Measurements from ENCODE around the gene BICD2.

BICD2 gene

DNA sequence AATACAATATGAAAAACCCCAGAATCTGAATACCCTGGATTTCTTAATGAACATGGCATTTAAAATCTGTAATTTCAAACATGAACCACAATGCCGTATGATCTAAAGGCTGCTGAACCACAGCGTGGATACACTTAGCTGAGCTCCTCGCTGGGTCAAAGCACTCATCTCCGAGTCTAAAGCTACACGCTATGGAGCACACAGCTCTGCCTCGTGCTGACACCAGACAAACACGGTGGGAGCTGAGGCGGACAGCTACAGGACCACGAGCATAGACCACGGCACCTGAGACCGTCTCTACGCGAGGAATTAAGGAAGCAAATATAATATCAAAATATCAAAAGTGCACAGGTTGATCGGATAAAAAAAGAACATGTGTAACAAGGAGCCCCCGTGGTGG is 51.9 kb downstream of the BICD2 start:
- no peak for DNase-seq

DNA sequence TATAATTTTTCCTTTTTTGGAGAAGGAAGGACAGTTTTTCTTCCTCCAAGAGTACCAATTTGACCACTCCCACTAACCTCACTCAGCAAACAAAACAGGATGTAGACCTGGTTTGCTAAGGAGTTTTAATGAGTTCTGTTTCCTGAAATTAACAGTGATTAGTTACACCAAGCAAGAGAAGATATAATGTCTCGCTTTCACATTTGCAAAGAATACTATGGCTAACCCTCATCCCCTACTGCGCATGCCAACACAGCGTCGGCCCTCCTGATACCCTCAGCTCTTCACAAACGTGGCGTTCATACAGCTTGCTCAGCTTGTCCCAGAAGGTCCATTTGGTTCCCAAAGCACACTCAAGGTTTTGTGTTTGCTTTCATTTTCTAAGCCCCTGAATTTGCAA is 52.8 kb downstream of the BICD2 start:
- DNase-seq, result no peak

DNA sequence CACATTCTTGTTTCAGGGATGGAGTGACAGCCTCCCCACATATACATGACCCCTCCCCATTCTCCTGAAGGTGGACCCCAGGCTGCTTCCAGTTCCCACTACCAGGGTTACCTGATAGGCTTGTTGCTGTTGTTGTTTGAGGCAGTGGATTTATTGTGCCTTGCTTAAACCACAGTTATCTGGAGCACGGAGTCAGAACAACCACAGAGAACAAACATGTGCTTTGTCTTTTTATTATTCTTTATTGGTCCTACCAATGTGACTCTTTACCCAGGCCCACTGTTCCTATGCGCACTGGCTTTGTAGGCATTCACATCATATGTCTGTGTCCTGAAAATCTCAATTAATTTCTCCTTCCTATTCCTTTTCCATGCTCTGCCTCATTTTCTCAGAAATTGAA is 53.5 kb downstream of the BICD2 start:
- DNase-seq, result no peak

DNA sequence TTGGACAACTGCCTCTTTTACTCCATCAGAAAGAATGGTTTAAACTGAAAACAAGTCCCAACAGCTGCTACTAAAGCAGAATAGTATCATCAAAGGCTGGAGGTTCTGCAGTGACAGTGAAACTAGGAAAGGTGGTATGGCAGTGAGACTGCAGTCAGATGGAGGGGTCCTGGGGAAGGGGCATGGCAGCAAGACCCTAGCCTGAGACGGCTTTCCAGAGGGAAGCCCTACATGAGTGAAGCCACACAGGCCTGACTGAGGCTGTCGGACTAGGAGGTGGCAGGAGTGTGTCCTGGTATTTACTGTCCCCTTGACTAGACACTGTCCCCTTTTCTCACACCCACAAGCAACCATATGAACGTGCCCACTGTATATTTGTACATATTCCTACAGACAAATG is 54.3 kb downstream of the BICD2 start:
- DNase-seq, result no peak

DNA sequence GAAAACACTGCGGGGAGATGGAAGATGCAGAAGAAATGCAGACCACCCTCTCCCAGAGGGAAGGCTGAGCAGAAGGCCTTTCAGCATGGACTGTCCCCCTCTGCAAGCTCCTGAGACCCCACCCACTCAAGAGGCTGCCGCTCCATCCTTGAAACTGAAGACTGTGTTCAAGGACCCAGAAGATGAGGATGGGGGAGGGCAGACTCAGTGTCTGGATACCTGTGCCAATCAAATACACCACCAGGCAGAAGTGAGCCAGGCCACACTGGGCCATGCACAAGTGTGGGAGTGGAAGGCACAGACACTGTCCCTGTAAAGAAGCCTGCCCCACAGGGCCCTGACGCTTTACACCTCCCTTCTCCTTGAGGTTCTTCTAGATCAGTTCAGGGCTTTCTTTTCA is 54.7 kb downstream of the BICD2 start:
- DNase-seq, result no peak

DNA sequence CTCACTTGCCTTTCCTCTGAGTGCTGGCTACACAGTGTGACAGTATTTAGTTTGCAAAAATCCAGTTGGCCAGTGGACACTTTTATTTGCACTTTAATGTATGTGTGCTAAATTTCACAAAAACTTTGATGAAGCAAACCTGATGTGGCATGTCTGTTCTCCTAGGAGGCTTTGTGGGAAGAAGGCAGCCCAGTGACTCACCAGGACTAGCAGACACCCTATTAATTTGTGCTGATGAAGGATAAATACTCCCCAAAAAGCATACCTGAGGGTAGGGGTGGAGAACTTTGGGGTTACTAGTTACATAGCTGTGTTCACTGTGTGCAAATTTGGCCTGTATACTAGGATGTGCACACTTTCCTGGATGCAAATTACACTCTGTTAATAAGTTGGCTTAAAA is 55.4 kb downstream of the BICD2 start:
- DNase-seq, result no peak

DNA sequence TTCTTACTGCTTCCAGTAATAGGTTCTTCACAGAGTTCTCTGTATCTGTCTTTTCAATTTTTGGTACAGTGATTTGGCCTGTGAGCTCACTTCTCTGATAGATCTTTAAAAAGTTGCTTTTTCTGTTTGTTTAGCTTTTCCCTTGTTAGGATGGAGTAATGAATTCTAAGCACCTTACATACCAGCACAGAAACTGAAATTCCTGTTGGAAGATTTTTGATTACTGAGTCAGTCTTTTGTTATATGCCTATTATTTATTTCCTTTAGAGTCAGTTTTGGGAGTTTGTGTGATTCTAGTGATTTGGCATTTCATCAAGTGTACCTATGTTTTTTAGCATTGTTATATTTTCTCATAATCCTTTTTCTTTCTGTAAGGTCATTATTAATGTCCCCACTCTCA is 57.1 kb downstream of the BICD2 start:
- DNase-seq, result no peak

DNA sequence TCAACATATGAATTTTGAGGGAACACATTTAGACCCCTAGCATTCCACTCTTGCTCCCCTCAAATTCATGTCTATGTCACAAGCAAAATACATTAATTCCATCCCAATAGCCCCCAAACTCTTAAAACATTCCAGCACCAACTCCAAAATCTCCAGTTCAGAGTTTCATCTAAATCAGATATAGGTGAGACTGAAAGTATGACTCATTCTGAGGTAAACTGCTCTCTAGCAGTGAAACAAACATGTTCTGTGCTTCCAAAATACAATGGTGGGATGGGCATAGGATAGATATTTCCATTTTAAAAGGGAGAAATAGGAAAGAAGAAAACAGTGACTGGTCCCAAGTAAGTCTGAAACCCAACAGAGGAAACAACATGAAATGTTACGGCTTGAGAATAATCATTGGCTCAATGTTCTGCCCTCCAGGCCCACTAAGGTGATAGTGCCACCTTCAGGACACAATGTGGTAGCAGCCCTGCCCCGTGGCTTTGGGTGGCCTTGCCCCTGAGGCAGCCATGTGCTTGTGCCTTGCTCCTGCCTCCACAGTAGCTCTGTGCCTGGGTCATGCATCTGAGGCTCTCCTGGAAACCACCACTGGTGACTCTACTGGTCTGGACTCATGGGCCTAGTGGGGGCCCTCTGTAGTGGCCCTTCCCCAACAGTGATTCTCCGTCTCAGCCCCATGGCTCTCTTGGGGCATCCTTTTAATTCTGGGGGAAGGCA is 58.3 kb downstream of the BICD2 start:
- DNase-seq, result peak; percentile 16 to 55

DNA sequence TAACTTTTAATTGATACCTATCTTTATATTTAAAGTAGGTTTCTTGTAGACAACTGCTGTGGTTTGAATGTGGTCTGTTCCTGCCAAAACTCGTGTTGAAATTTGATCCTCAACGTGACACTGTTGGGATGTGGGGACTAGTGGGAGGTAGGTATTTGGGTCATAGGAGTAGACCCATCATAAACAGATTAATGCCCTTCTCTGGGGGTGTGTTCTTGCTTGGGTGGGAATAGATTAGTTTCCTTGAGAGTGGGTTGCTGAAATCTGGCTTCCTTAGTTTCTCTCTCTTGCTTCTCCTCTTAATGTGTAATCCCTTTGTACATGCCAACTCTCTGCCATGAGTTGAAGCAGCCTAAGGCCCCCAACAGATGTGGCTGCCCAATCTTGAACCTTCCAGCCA is 60.1 kb downstream of the BICD2 start:
- DNase-seq, result no peak

DNA sequence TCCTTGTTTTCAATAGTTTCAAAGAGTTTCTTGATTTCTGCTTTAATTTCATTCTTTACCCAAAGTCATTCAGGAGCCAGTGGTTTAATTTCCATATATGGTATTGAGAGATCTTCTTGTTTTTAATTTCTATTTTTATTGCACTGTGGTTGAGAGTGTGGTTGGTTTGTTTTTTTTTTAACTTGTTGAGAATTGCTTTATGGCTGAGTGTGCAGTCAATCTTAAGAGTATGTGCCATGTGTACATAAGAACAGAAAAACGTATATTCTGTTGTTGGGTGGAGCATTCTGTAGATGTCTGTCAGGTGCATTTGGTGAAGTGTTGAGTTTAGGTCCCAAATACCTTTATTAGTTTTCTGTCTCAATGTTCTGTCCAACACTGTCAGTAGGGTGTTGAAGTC is 68.0 kb downstream of the BICD2 start:
- DNase-seq, result no peak

DNA sequence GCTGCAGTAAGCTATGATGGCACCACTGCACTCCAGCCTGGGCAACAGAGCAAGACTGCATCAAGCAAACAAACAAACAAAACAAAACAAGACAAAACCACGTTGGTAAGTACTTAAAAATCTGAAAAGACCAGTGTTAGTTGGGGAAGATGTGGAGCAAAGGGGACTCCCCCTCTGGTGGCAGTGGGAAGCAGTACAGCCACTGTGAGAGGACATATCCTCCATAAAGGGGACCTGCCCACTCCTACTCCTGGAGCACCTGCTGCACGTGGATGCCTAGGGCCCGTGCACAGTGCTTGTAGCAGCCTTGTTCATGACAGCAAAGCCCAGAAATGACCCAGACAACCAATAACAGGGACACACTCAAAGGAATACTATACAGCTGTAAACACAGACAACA is 77.7 kb downstream of the BICD2 start:
- no peak for DNase-seq

DNA sequence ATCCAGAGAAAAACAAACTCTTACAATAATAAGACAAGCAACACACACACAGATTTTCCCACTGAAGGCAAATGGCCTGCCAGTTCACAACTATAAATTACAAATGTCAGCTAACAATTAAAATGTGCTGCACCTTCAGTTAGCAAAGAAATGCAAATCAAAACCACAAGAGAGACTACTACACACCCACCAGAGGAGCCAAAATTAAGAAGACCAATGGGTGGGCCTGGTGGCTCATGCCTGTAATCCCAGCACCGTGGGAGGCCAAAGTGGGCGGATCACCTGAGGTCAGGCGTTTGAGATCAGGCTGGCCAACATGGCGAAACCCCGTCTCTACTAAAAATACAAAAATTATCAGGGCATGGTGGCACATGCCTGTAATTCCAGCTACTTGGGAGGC is 79.6 kb downstream of the BICD2 start:
- no peak for DNase-seq

DNA sequence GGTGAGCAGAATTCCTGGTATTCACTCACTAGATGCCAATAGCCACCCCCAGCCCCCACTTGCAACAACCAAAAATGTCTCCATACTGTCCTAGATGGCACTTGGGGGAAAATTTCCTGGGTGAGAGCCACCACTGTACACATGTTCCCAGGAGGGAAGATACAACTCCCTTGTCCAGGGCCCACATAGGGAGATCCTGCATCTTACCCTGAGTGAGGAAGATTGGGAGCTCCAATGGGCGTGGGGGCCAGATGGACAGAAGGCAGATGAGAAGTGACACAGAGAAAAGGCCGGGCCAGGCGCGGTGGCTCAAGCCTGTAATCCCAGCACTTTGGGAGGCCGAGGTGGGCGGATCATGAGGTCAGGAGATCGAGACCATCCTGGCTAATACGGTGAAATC is 82.4 kb downstream of the BICD2 start:
- no peak for DNase-seq

DNA sequence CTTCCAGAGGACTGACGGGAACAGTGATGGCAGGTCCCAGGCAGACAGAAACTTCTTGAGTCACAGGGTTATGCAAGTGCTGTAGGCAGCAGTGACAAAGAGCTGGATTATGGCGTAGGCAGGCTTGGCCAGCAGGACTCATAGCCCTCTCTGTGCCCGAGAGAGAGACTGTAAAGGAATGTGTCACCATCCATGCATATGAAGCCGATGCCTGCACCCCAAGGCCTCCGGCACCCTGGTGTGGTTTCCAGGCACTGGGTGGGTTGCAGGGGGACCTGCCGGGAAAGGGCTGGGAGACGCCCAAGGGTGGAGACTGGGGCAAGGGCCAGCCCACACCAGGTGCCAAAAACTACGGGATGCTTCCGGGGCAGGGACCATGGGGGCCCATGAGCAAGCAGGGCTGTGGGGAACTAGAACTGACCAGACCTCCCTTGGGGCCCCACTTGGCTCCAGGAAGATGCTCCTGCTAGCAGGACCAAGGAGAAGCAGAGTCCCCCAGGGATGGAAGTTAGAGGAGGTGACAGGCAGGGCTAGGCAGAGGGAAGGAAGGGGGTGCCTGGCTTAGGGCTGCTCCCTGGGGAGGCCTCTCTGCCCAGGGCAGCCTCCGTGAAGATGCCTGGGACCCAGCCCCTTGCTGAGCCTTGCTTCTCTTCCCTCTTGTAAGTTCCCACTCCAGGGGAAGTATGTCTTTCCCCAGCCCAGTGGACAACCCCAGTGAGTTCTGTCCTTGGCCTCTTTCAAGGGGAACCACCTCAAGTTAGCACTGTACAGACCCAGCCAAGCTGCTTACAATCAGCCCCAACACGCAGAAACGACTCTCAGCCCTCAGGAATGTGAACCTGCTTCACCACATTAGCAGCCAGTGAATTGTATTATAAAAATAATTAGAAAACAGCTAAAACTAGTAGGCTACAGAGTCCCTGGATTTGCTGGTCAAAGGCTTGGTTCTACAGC is 84.2 kb downstream of the BICD2 start:
- no peak for DNase-seq

DNA sequence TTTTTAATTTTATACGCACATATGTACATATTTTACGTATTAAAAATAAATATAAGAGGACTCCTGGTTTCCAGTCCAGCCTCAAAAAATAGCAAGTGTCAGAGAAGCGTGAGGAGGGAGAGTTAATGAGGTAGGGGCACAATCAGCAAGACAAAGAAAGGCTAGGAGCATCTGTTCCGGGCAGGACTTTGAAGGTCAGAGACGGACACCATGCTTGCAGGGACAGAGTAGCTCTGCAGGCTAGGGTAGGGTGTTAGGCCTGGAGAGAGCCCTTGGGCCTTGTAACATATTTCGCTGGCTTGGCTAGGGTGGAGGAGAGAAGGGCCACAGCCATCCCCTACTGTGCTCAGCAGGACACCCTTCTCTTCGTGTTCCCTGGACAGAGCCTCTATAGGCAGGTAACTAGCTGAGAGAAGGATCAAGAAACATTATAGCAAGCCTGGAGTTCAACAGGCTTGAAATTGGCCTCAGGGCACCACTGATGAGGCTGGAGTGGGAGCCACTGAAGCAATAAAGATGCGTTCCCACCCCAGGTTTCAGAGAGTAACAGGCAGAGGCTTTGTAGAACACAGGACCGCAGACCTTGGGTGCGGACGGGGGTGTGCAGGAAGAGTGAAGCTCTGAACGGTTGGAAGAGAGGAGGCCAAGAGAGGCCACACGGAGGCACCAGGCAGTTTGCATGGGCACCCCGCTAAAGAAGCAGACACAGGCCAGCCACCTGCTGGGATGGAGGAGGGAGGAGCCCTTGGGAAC is 85.0 kb downstream of the BICD2 start:
- DNase-seq, result no peak

DNA sequence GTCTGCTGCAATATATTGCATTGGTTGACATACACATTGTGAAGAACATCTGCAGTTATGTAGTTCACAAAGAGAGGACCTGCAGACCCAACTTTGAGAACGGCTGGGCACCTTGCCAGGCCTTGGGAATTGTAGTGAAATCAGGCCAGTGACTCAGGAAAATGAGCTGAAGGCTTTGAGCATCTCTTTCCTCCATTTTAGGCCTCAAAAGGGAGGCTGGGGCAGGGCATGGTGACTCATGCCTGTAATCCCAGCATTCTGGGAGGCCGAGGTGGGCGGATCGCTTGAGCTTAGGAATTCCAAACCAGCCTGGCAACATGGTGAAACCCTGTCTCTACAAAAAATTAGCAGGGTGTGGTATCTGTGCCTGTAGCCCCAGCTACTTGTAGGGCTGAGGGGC is 93.3 kb downstream of the BICD2 start:
- peak in 1 of 2 experiments; percentile 7 for DNase-seq

DNA sequence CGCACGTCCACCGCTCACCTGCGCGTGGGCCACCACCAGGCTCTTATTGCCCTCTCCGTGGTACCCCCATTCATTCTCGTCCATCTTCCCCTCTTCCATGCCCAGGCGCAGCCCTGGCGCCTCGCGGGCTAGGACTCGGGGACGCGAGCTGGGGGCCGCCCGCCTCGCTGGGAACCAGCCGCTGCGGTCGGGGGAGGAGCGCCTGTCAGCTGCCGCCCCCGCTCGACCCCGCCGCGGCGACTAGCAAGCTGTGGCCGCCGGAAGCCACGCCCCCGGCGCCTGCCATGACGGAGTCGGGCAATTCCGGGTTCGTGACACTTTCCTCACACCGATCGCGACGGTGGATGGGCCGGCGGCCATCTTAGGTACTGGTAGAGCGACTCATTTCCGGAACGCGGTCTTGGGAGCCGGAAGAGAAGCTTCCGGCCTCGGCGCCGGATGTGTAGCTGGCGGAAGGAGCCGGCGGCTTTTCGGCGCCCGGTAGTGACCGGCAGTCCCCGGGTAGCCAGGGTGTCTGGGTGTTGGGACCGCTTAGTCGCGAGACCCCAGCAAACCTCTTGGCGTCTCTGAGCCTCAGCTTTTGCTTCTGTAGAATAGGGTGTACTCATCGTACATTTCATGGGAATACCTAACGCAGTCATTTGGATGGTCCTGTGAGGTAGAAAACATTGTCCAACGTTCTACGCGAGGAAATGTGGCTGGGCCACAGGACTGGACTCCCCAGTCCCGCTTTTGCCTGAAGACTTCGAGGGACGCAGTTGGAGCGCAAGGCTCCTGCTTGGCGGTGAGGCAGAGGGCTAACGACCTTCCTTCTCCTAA is 94.5 kb downstream of the BICD2 start, which contains the start of gene IPPK:
Gene IPPK (minus strand): TSS at position 242 of the 819 bp plus-strand sequence. CDS start 143 bp downstream, at position 99.
- DNase-seq, result peak; percentile 97 to 99

DNA sequence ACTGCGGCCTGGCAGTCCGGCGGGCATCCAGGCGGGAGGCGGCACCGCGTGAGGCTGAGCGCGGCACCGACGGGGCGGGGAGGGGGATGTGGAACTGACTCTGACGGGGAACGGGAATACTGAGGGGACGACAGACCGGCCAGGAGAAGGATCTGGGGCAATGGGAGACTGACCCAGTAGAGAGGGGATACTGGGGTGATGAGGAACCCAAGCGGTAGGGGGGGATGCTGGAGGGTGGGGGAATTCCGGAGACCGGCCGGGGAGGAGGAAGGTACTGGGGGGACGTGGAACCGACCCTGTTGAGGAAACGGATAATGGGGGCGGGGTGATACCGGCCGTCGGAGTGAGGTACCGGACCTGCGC is 95.1 kb downstream of the BICD2 start:
- DNase-seq, result peak in 1 of 2 experiments; percentile 13

DNA sequence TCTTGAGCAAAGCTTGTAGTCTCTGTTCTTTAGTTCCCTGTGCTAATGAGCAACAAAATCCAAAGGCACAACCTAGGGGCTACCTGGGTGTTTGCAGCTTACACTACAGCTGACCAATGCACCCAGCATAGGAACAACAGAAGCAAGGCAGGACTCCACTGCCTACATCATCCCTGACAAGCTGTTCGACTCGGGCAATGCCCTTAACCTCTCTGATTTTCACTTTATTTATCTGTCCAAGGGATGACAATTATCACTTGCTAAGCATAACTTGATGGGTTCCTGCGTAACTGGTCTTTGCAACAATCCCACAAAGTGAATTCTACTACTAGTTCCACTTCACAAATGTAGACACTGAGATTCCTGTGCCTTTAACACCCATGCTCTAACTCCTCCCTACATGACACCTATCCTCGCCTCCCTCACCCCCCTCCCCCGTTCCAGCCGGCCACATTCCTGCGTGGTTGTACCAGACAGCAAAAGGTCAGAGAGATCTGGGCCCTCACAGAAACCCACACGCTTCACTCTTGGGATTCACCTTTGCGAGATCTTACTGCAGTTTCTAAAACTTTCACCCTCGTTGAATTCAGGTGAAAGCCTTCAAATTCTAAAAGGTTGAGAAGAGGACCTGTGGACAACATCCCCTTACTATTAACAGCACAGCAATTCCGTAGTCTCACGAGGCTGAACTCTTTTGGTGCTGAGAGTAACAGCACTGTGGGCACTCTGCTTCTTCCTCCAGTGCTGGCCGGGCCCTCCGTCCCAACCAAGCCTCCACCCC is 95.7 kb downstream of the BICD2 start:
- no peak for DNase-seq

DNA sequence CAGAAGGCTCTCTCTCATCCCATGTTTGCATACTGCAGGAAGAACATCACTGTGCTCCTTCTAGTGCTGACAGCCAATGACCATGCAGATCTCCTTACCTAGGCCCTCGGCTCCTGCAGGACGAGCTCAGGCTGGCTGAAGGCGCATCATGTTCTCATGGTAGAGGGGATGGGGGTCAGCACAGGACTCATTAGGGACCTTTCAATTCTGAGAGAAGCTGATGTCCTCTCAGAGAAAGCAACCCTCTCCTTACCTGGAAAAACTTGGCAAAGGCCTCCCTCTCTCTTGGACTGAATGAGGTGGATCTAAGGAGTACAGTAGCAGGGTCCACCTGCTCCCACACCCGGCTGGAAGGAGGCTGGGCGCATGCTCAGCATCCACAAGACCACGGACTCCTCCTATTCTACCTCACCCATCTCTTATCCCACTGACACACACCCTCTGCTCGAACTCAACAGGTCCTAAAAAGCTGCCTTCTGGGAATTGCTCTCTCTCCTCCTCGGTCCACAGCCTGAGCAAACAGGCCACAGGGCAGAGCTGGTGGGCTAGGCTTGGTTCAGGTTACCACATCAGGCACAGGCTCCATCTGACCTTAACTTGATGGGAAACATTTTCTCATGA is 97.6 kb downstream of the BICD2 start:
- DNase-seq, result no peak

DNA sequence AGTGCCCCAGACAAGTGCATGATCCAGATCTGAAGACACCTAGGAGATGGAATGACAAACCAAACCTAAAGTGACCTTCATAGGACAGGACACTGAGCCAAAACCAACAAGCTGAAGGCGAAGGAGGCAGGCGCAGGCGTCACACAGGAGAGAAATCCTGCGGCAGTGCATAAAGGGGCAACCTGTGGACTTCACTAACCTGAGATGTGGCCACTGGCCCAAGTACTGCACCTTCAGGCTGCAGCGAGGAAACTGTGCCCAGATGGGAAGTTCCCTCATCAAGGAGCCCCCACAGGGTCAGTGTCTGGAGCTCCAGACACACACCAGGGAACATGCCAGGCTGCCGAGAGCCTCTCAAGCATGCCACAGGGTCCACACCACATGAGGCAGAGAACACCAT is 98.4 kb downstream of the BICD2 start:
- DNase-seq, result no peak
